NCI-H187 (cell line): ENCODE results near the gene ANKRD66.
"Not testable (repeated sequence)": the region's sequence is repeated elsewhere in the genome, so short reads cannot be mapped to it uniquely, and the experiment has no call there.

ENCODE experiments used
- DNase-seq, 2 experiments: peaks; one replicate each; lab custom pipeline; 2025; lab: John Stamatoyannopoulos, UW

The ANKRD66 gene

GRCh38 chr6:46746696-46747095, at the start of gene ANKRD66:
ANKRD66 (plus strand) TSS chr6:46746933; CDS start chr6:46751949, 5,016 bp downstream.
- DNase-seq = no peak

- no peak for DNase-seq
Observed at GRCh38 chr6:46699970-46700369, 46.8 kb upstream of the ANKRD66 start.

- DNase-seq = no peak
Observed at GRCh38 chr6:46704562-46704961, 42.2 kb upstream of the ANKRD66 start.

GRCh38 chr6:46706464-46706863, 40.3 kb upstream of the ANKRD66 start:
- no peak for DNase-seq

GRCh38 chr6:46711491-46711890, 35.2 kb upstream of the ANKRD66 start:
- no peak for DNase-seq

GRCh38 chr6:46715141-46715540, 31.6 kb upstream of the ANKRD66 start:
- no peak for DNase-seq

GRCh38 chr6:46719099-46719498, 27.6 kb upstream of the ANKRD66 start:
- DNase-seq = no peak

- DNase-seq = no peak
Observed at GRCh38 chr6:46720401-46720800, 26.3 kb upstream of the ANKRD66 start.

- DNase-seq = no peak
Observed at GRCh38 chr6:46729787-46730326, 16.9 kb upstream of the ANKRD66 start.

GRCh38 chr6:46730921-46731461, 15.7 kb upstream of the ANKRD66 start:
- no peak for DNase-seq

- DNase-seq = no peak
Observed at GRCh38 chr6:46733341-46733801, 13.4 kb upstream of the ANKRD66 start.

GRCh38 chr6:46734867-46735719, 11.6 kb upstream of the ANKRD66 start, which contains the start of gene PLA2G7:
PLA2G7 (minus strand) TSS chr6:46735375; CDS start chr6:46722891, 12,484 bp downstream.
- DNase-seq = no peak

GRCh38 chr6:46735720-46736031, 11.1 kb upstream of the ANKRD66 start:
- DNase-seq = no peak

- DNase-seq = no peak
Observed at GRCh38 chr6:46736906-46737305, 9.8 kb upstream of the ANKRD66 start.

- no peak for DNase-seq
Observed at GRCh38 chr6:46741482-46741881, 5.3 kb upstream of the ANKRD66 start.

GRCh38 chr6:46741910-46742309, 4.8 kb upstream of the ANKRD66 start:
- DNase-seq = no peak

GRCh38 chr6:46743425-46744158, 3.1 kb upstream of the ANKRD66 start:
- DNase-seq = no peak

- not testable (repeated sequence) for DNase-seq
Observed at GRCh38 chr6:46744159-46744725, 2.5 kb upstream of the ANKRD66 start.

- no peak for DNase-seq
Observed at GRCh38 chr6:46745973-46746372, 760 bp upstream of the ANKRD66 start.

- DNase-seq = no peak
Observed at GRCh38 chr6:46748940-46749503, 2.3 kb downstream of the ANKRD66 start.

- no peak for DNase-seq
Observed at GRCh38 chr6:46749731-46750130, 3.0 kb downstream of the ANKRD66 start.

- no peak for DNase-seq
Observed at GRCh38 chr6:46751658-46752057, 4.9 kb downstream of the ANKRD66 start.
